Endodermal cell (in vitro differentiated cells): Measurements from ENCODE around the gene FAM168A. TPM values are rescaled to one million over a fixed set of nuclear protein-coding genes. Genes with fewer than 3 reads are reported as not detected.
"Not testable (repeated sequence)": the region's sequence is repeated elsewhere in the genome, so short reads cannot be mapped to it uniquely, and the experiment has no call there.

ENCODE experiments used
- DNase-seq: peaks from one replicate; pipeline ENCODE4 v3.0.0-alpha.2; 2017
- H3K27ac ChIP-seq: 2 replicates; pipeline ENCODE4 v1.5.1; 2013; ENCODE audit warnings: mild to moderate bottlenecking, low read depth, low read length, moderate library complexity
- H3K27me3 ChIP-seq: 2 replicates; pipeline ENCODE4 v1.6.1; 2013; ENCODE audit warnings: mild to moderate bottlenecking, low read length, moderate library complexity; ENCODE audit not compliant: insufficient read depth, control insufficient read depth, poor library complexity, severe bottlenecking
- H3K36me3 ChIP-seq: 2 replicates; pipeline ENCODE4 v1.7.0; 2013; ENCODE audit warnings: mild to moderate bottlenecking, low read length, moderate library complexity; ENCODE audit not compliant: control insufficient read depth, insufficient read depth
- H3K4me1 ChIP-seq: one replicate; pipeline ENCODE4 v1.7.0; 2013; ENCODE audit warnings: low read length; ENCODE audit not compliant: control insufficient read depth, insufficient read depth
- H3K4me3 ChIP-seq: 2 replicates; pipeline ENCODE4 v1.5.1; 2013; ENCODE audit warnings: mild to moderate bottlenecking, low read length, moderate library complexity
- H3K9ac ChIP-seq: 2 replicates; pipeline ENCODE4 v1.6.1; 2013; ENCODE audit warnings: mild to moderate bottlenecking, low read length, moderate library complexity; ENCODE audit not compliant: poor library complexity, severe bottlenecking; ENCODE audit errors: extremely low read depth
- H3K9me3 ChIP-seq: 2 replicates; pipeline ENCODE4 v1.6.1; 2013; ENCODE audit warnings: mild to moderate bottlenecking, low read length, moderate library complexity; ENCODE audit not compliant: control insufficient read depth
- H3K27ac Mint-ChIP-seq: 2 replicates; pipeline ENCODE4 v1.8.0; 2020; ENCODE audit warnings: mixed read lengths
- H3K27me3 Mint-ChIP-seq: 2 replicates; pipeline ENCODE4 v1.8.0; 2021; ENCODE audit warnings: mild to moderate bottlenecking, mixed read lengths; ENCODE audit not compliant: insufficient read depth
- H3K36me3 Mint-ChIP-seq: 2 replicates; pipeline ENCODE4 v1.8.0; 2020; ENCODE audit warnings: low read depth, mixed read lengths
- H3K4me1 Mint-ChIP-seq: 2 replicates; pipeline ENCODE4 v1.8.0; 2020; ENCODE audit warnings: mixed read lengths
- H3K4me3 Mint-ChIP-seq: 2 replicates; pipeline ENCODE4 v1.8.0; 2020; ENCODE audit warnings: mild to moderate bottlenecking, moderate library complexity, mixed read lengths
- H3K9me3 Mint-ChIP-seq: 2 replicates; pipeline ENCODE4 v1.8.0; 2020; ENCODE audit warnings: mild to moderate bottlenecking, mixed read lengths
- CTCF ChIP-seq: fragments of 200-600 bp; sonication (generic); conservative IDR thresholded peaks from 2 replicates; pipeline ENCODE4 v1.5.0; 2021; ENCODE audit warnings: antibody characterized with exemption, mild to moderate bottlenecking
- WGBS, 2 experiments: methylation state at CpG; one replicate each; pipeline versions ENCODE4 v1.1.5 to v1.1.7; 2013; ENCODE audit warnings: missing lambda C conversion rate in 2 of 2, mixed read lengths in 1 of 2; ENCODE audit not compliant: insufficient coverage in 1 of 2, insufficient read length in 1 of 2; 5-methylcytosine and 5-hydroxymethylcytosine counted together
- total RNA-seq, 2 donors: library from RNA; stranded (reverse); fragmentation: NEBNext Ultra II Directional in 1 of 2; extraction: Animal tissue kit (Norgen Biotek cat#: 25700) in 1 of 2; gene quantifications; 2 replicates in 1 of 2; 3 replicates in 1 of 2; pipeline ENCODE4 v1.2.1, GENCODE V29; 2021

The FAM168A gene
- total RNA-seq, 2 donors from 2014 or later, result 27.4 to 31.6 TPM

- Mint-ChIP-seq H3K27ac (no peak overlapping the region), H3K4me1 (peaks cover 2% of the 10 kb centered on the region), H3K9me3 (no peaks in the 10 kb centered on the region), H3K36me3 (peaks cover 25% of the 10 kb centered on the region), H3K27me3 (no peaks in the 10 kb centered on the region), H3K4me3 (no peak overlapping the region)
- Histone ChIP-seq H3K4me3 (no peak overlapping the region), H3K27me3 (no peaks in the 10 kb centered on the region), H3K36me3 (peaks cover 4% of the 10 kb centered on the region), H3K9me3 (no peaks in the 10 kb centered on the region), H3K9ac (no peak overlapping the region), H3K27ac (no peak overlapping the region), H3K4me1 (no peaks in the 10 kb centered on the region)
- 96 to 97% methylated on average over 2 to 3 of the region's 3 CpGs for WGBS, 2 experiments
- no peak for TF ChIP-seq CTCF
- no peak for DNase-seq
These were observed 15.3 kb downstream of the FAM168A start for GRCh38 chr11:73582653-73583052.

DNA sequence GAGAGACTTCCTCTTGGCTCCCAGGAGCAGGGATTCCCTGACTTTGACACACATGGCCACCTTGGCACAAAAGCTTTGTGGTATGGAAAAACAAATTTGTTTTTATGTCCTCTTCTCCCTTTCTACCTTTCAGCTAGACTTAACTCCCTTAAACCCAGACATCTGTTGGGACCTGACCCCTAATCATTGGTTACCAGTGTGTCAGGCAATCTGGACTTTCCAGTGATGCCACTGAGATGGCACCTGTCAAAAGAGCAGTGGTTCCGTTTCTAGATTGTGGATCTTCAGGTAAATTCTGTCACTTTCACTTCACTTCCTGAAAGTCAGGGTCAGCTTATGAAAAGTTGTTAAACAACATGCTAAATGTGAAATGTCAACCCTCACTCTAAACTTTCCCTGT, 17.2 kb downstream of the FAM168A start:
- WGBS, 2 experiments, result 91% methylated on average over 1 of the region's 1 CpG; no CpG with 5 or more reads in 1 of the 2 experiments
- H3K4me1 ChIP-seq, H3K9me3 Mint-ChIP-seq, H3K4me1 Mint-ChIP-seq, H3K4me3 ChIP-seq, H3K9me3 ChIP-seq, H3K27me3 Mint-ChIP-seq, H3K27me3 ChIP-seq, H3K36me3 ChIP-seq, H3K27ac ChIP-seq, H3K9ac ChIP-seq, H3K27ac Mint-ChIP-seq, H3K4me3 Mint-ChIP-seq, DNase-seq: not testable (repeated sequence)
- H3K36me3 Mint-ChIP-seq, result peaks cover 26% of the 10 kb centered on the region

DNA sequence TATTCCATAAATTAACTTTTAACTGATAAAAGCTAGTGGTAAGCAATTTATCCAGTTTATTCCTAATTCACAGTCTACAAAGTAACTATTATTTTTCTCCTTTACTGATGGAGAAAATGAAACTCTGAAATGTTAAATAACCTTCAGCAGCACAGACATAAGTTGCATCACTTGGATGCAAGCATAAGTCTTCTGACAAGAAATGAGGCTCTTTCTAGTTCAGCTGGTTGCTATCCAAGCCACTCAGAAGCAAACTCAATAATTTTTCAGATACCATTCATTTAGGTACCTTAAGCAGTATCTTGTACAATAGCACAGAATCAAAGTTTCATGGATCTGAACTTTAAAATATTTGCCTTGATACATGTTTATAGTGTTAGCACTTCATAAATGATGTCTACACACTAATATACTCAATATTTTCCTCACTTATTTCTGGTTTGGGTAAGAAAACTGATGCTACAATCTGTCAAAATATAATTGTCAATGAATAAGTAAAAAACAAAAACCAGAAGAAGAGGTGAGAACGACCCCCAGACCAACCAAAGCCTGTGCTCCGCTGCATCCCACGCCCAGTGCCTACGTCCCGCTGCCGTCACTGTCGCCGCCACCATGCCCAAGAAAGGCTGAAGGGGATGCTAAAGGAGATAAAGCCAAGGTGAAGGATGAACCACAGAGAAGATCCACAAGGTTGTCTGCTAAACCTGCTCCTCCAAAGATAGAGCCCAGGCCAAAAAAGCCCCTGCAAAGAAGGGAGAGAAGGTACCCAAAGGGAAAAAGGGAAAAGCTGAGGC, 18.1 kb downstream of the FAM168A start:
- DNase-seq, result no peak
- Mint-ChIP-seq H3K27ac (no peak overlapping the region), H3K27me3 (no peaks in the 10 kb centered on the region)

More for the DNA sequence above, 18.1 kb downstream of the FAM168A start:
- H3K9me3 Mint-ChIP-seq, result no peaks in the 10 kb centered on the region
- Histone ChIP-seq H3K27ac (no peak overlapping the region), H3K36me3 (peaks cover 4% of the 10 kb centered on the region), H3K9me3 (no peaks in the 10 kb centered on the region), H3K4me1 (no peaks in the 10 kb centered on the region), H3K9ac (no peak overlapping the region), H3K4me3 (no peak overlapping the region), H3K27me3 (no peaks in the 10 kb centered on the region)
- H3K36me3 Mint-ChIP-seq, result peaks cover 25% of the 10 kb centered on the region
- peaks cover 2% of the 10 kb centered on the region for H3K4me1 Mint-ChIP-seq
- no peak overlapping the region for H3K4me3 Mint-ChIP-seq
- TF ChIP-seq CTCF, result no peak
- WGBS, 2 experiments, result 96 to 98% methylated on average over 8 of the region's 8 CpGs
